ENCODE results near the gene MAP2K7.

The MAP2K7 gene

GRCh38 chr19:7931221-7932061 lies 27.8 kb downstream of the MAP2K7 start:
- no peak overlapping the region for H3K4me3 ChIP-seq (replicated peaks; ENCODE audit: low read depth, low read length)
- TF ChIP-seq CTCF (IDR thresholded peaks at IDR 0.05; ENCODE audit: low read length, missing control alignments), result no peak
- no peak for DNase-seq (ENCODE audit: low read depth)

- DNase-seq (ENCODE audit: low read depth), result no peak
- H3K4me3 ChIP-seq (replicated peaks; ENCODE audit: low read depth, low read length), result no peak overlapping the region
- TF ChIP-seq CTCF (IDR thresholded peaks at IDR 0.05; ENCODE audit: low read length, missing control alignments), result no peak
Measured at GRCh38 chr19:7932276-7932929, 28.7 kb downstream of the MAP2K7 start.

- DNase-seq (ENCODE audit: low read depth), result no peak
- no peak for TF ChIP-seq CTCF (IDR thresholded peaks at IDR 0.05; ENCODE audit: low read length, missing control alignments)
- no peak overlapping the region for H3K4me3 ChIP-seq (replicated peaks; ENCODE audit: low read depth, low read length)
Measured at GRCh38 chr19:7932930-7933300, 29.2 kb downstream of the MAP2K7 start.

- DNase-seq (ENCODE audit: low read depth), result no peak
- H3K4me3 ChIP-seq (replicated peaks; ENCODE audit: low read depth, low read length), result no peak overlapping the region
- TF ChIP-seq CTCF (IDR thresholded peaks at IDR 0.05; ENCODE audit: low read length, missing control alignments), result peak; percentile 21
Measured at GRCh38 chr19:7933411-7933810, 29.7 kb downstream of the MAP2K7 start.

- H3K4me3 ChIP-seq (replicated peaks; ENCODE audit: low read depth, low read length), result no peak overlapping the region
- TF ChIP-seq CTCF (IDR thresholded peaks at IDR 0.05; ENCODE audit: low read length, missing control alignments), result no peak
- DNase-seq (ENCODE audit: low read depth), result no peak
Measured at GRCh38 chr19:7933828-7934725, 30.4 kb downstream of the MAP2K7 start.

- no peak overlapping the region for H3K4me3 ChIP-seq (replicated peaks; ENCODE audit: low read depth, low read length)
- TF ChIP-seq CTCF (IDR thresholded peaks at IDR 0.05; ENCODE audit: low read length, missing control alignments), result no peak
- no peak for DNase-seq (ENCODE audit: low read depth)
Measured at GRCh38 chr19:7934766-7935165, 31.1 kb downstream of the MAP2K7 start.

Data from fibroblast of pulmonary artery (primary cell).